GM10266 (cell line): ENCODE results near the gene DUS1L.

ENCODE experiments used
- DNase-seq: peaks from one replicate; pipeline ENCODE4 v3.0.0; 2012; ENCODE audit errors: extremely low spot score
- TF ChIP-seq, protein P1 (sequence below): IDR thresholded peaks from 2 replicates; pipeline ENCODE4 v1.5.1; 2012; ENCODE audit warnings: mild to moderate bottlenecking, low read depth; ENCODE audit not compliant: control insufficient read depth, insufficient read depth; ENCODE audit errors: missing control alignments

DUS1L gene

DNA sequence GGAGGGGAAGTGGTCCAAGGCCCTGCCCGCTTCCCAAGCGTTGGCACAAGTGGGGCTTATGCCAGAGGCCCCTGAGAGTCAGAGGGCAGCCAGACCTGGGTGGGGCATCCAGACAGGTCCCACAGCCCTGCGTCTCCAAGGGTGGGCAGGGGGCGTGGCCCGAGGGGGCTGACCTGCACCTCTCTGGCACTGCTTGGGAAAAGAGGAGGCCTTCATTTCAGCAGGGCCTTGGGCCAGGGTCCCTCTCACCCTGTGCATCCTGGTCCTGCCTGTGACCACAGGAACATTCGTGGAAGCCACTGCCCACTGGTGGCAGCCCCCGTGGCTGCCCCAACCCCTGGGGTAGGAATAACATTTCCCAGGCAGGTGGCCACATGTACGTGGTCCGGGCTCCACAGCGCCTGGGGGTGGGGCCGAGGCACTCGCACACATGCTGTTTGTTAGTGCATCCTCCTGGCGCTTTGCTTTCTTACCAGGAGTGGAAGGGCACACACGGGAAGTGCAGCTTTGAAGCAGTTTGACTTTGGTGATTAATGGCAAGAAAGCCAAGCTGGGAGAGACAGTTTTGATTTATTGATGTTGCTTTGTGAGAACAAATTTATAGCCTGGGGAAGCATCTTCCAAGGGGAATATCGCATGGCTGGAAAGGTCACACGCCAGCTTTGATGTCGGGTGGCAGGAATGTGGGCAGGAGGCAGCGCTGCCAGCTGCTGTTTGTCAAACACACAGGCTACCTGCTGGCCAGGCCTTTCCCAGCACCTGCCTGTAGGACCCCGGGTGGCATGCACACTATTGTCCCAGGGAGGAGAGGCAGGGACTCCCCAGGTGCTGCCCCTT lies 47.2 kb downstream of the DUS1L start:
- DNase-seq: no peak
- TF ChIP-seq, protein P1, sequence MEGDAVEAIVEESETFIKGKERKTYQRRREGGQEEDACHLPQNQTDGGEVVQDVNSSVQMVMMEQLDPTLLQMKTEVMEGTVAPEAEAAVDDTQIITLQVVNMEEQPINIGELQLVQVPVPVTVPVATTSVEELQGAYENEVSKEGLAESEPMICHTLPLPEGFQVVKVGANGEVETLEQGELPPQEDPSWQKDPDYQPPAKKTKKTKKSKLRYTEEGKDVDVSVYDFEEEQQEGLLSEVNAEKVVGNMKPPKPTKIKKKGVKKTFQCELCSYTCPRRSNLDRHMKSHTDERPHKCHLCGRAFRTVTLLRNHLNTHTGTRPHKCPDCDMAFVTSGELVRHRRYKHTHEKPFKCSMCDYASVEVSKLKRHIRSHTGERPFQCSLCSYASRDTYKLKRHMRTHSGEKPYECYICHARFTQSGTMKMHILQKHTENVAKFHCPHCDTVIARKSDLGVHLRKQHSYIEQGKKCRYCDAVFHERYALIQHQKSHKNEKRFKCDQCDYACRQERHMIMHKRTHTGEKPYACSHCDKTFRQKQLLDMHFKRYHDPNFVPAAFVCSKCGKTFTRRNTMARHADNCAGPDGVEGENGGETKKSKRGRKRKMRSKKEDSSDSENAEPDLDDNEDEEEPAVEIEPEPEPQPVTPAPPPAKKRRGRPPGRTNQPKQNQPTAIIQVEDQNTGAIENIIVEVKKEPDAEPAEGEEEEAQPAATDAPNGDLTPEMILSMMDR: no peak

DNA sequence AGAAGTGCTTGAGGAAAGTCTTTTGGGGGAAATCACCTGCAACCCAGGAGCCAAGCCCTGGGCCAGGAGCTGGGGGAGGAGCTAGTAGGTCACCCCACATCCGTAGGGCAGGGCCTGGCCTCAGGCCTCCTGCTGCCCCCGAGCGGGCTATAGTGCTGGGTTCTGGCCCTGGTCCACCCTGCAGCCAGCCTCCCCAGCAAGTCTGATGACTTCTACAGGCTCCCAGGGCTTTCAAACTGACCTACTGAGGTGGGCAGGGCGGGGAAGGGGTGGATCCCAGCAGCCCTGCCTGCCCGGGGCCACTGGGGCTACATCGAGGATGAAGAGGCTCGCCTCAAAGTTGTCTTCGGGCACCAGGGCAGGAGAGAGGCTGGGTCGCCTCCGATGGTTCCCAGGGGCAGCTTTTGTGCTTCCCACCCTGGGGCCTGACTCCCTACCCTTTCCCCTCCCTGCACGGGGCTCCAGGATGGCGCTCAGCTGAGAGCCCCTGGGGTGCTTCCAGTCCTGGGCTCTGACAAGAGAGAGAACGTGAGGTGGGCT lies 47.9 kb downstream of the DUS1L start:
- TF ChIP-seq, protein P1: no peak
- no peak for DNase-seq

DNA sequence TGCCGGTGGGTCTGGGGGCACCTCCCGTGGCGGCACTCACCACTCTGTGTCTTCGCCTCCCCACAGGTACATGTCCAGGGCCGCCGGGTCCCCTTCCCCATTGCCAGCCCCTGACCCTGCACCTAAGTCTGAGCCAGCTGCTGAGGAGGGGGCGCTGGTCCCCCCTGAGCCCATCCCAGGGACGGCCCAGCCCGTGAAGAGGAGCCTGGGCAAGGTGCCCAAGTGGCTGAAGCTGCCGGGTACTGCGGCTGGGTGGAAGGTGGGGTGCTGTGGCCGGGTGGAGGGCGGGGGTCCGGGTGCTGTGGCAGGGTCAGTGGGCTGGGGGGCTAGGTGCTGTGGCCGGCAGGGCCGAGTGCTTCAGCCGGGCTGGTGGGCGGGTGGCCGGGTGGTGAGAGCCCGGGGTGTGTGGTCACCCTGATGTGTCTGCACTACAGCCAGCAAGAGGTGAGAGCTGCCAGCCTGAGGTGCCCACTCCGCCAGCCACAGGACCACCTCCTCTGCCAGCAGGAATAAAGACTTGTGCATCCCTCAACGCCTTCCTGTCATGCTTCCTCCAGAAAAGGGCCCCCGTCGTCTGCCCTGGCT lies 48.6 kb downstream of the DUS1L start:
- no peak for DNase-seq
- TF ChIP-seq, protein P1: no peak

DNA sequence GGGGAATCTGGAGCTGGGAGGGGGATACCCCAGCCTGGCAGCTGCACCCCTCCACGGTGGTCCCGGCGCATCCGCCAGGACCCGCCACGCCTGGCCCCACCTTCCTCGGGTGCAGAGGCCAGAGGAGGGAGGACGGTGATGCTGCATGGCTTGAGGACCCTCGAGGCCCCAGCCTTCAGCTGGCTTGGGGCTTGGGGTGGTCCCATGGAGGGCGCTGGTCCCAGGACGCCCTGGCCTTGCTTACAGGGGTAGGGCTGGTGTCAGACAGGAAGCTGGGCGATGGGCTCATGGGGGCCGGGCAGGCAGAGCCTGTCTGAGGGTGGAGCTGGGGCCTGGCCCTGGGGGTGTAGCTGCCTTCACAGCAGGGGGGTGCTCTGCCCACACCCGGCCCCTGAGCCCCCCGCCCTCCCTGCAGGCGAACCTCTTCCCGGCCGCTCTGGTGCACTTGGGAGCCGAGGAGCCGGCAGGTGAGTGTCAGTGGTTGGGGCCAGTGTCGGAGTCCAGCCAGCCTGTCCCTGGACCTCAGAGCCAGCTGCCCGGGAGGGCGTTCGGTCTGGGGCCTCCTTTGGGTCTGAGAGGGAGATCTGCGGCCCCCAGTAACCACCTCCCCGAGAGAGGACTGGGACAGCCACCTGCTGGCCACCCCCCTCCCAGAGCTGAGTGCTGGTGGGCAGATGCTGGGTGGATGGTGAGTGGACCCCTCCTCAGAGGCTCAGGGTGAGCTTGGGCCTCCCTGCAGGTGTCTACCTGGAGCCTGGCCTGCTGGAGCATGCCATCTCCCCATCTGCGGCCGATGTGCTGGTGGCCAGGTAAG lies 49.3 kb downstream of the DUS1L start:
- DNase-seq: no peak
- TF ChIP-seq, protein P1: no peak

DNA sequence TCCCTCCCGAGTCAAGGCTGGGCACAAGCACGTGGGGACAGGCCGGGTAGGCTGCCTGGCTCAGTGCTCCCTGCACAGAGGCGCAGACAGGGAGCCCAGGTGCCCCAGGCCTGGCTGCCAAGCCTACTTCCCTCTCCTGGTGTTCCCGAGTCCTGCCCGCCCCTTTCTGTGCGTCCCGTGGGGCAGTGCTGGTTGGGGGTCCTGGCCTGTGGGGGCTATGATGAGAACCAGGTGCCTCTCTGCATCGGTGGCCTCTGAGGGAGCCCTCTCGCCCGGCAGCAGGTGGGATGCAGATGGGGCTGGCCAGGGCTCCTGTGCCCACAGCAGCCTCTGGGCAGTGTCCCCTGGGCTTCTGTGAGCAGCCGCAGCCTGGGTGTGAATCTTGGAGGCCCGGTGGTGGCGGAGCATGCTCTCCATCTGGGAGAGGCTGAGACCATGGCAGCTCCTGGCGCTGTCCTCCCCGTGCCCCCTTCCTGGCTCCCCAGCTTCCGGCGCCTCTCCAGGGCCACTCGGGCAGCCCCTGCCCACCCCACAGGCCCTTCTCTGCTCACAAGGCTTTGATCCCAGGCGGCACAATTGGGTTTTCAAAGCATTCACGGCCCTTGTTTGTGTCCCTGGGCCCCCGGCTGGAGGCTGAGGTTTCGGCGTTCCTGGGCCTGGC lies 50.2 kb downstream of the DUS1L start:
- DNase-seq: no peak
- TF ChIP-seq, protein P1: no peak

DNA sequence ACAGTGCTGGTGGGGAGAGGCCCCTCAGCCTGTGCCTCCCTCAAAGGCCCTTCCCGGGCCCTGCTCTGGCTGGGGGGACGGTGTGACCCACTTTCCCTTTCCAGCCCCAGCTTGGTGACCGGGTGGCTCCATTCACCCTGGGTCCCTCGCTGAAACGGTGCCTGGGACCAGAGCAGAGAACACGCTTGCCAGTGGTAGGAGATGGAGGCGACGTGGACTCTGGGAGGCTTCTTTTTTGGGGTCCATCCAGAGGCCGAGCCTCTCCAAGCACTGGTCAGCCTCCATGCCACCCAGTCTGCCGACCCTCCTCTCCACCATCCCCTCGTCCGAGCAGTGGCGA lies 50.7 kb downstream of the DUS1L start:
- no peak for DNase-seq
- TF ChIP-seq, protein P1: no peak
